Measurements from ENCODE around the gene CYBA. TPM values are rescaled to one million over a fixed set of nuclear protein-coding genes. Genes with fewer than 3 reads are reported as not detected.

Gene CYBA
- total RNA-seq, 1 experiment from 2014 or later, result 867 TPM

DNA sequence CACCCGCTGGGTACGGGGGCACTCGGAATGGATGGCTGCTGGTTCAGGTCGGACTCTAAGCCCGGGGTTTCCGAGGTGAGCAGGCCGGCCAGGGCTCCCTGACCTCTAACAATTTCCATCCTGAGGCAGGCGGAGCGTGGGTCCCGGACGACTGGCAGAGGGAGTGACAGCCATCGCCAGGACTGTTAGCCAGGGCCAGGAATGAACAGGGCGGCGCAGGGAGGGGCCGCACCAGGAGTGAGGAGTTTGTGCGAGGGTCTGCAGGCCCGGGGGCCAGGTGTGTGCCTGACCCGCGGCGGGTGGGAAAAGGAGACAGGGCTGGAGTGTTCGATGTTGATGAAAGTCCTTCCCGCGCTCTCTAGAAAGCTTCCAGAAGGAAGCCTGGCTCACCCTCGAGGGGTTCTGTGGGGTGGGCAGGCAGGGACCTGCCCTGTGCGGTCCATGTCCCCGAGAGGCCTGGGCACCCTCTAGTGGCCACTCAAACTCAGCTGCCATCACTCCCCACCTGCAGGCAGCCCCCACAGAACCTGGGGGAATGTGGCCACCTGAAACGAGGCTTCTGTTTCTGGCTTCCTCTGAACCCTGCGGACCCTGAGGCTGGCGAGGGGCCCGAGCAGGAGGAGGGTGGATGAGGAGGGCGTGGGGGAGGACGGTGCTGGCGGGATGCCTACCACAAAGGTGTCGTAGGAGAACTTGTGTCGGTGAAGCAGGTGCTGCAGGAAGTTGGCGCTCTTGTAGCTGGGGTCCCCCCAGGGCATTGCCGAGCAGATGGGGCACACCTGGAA, 47.2 kb upstream of the CYBA start:
- Mint-ChIP-seq H3K9me3 (ENCODE audit: low read depth, unreplicated experiment) (no peaks in the 10 kb centered on the region), H3K27ac (ENCODE audit: unreplicated experiment) (no peak overlapping the region), H3K4me1 (ENCODE audit: low read depth, unreplicated experiment) (no peaks in the 10 kb centered on the region), H3K4me3 (ENCODE audit: low read depth, unreplicated experiment) (no peak overlapping the region), H3K27me3 (ENCODE audit: unreplicated experiment) (no peaks in the 10 kb centered on the region), H3K36me3 (ENCODE audit: insufficient read depth, unreplicated experiment) (peaks cover 18% of the 10 kb centered on the region)
- TF ChIP-seq, protein P1, sequence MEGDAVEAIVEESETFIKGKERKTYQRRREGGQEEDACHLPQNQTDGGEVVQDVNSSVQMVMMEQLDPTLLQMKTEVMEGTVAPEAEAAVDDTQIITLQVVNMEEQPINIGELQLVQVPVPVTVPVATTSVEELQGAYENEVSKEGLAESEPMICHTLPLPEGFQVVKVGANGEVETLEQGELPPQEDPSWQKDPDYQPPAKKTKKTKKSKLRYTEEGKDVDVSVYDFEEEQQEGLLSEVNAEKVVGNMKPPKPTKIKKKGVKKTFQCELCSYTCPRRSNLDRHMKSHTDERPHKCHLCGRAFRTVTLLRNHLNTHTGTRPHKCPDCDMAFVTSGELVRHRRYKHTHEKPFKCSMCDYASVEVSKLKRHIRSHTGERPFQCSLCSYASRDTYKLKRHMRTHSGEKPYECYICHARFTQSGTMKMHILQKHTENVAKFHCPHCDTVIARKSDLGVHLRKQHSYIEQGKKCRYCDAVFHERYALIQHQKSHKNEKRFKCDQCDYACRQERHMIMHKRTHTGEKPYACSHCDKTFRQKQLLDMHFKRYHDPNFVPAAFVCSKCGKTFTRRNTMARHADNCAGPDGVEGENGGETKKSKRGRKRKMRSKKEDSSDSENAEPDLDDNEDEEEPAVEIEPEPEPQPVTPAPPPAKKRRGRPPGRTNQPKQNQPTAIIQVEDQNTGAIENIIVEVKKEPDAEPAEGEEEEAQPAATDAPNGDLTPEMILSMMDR (IDR thresholded peaks at IDR 0.05; ENCODE audit: unreplicated experiment), result peak; percentile 54
- peak; percentile 35 for DNase-seq
- CTCF ChIA-PET, result no interaction called here
- intact Hi-C loops (cut with micrococcal nuclease; ENCODE audit: unreplicated experiment), result no loop called here
- no TSS peak for BruUV-seq (replicated peaks)

DNA sequence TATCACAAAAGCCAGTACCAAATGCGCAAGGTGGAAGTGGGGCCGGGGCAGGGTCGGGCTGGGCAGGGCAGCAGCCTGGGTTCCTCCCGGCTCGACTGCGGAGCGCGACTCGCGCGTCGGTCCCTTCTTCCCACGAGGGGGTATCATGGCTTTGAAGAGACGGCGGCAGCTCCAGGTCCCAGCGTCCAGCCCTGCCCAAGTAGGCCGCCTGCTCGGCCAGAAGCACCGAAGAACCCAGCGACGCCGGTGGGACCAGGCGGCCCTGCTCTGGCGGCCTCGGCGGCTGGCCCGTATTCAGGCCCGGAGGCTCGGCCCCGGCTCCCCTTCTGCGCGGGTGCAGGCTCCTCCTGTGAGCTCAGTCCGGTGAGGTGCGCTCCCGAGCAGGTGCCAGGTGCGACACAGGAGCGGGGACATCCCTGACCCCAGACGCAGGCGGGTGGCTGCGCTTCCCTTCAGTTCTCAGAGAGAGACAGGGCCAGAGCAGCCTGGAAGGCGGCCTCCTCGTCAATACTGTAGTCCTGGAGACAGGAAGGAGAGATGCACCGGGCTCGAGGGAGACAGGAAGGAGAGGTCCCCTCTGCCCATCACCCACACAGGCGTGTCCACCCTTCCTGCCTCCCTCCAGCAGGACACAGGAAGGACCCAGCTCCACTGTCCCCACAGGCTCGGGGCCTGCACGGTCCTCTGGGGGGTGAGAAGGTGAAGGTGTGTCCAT, 46.4 kb upstream of the CYBA start:
- intact Hi-C loops (cut with micrococcal nuclease; ENCODE audit: unreplicated experiment), result no loop called here
- TF ChIP-seq, protein P1 (IDR thresholded peaks at IDR 0.05; ENCODE audit: unreplicated experiment), result no peak
- no peak for DNase-seq
- H3K9me3 Mint-ChIP-seq (ENCODE audit: low read depth, unreplicated experiment), result no peaks in the 10 kb centered on the region
- BruUV-seq (replicated peaks), result no TSS peak
- H3K4me3 Mint-ChIP-seq (ENCODE audit: low read depth, unreplicated experiment), result no peak overlapping the region
- H3K4me1 Mint-ChIP-seq (ENCODE audit: low read depth, unreplicated experiment), result no peaks in the 10 kb centered on the region
- CTCF ChIA-PET, result no interaction called here
- H3K27ac Mint-ChIP-seq (ENCODE audit: unreplicated experiment), result no peak overlapping the region
- H3K27me3 Mint-ChIP-seq (ENCODE audit: unreplicated experiment), result no peaks in the 10 kb centered on the region
- H3K36me3 Mint-ChIP-seq (ENCODE audit: insufficient read depth, unreplicated experiment), result peaks cover 17% of the 10 kb centered on the region

DNA sequence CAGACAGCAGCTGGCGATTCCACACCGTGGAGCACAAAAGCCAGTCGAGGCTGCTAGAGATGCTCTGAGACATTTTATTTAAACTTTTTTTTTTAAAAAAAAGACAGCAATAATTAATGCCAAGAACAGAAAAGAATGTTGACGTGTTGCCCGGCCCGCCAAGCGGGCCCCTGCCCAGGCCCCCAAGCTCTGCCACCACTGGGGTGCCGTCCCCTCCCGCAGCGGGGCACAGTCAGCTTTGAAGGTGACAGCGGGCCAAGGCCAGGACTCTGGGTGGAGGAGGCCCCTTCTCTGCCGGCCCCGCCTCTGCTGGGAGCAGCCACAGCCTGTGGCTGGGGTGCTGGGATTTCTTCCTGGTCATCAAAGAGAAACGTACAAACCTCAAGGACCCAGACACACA, 45.6 kb upstream of the CYBA start:
- TF ChIP-seq, protein P1 (IDR thresholded peaks at IDR 0.05; ENCODE audit: unreplicated experiment), result no peak
- Mint-ChIP-seq H3K36me3 (ENCODE audit: insufficient read depth, unreplicated experiment) (peaks cover 15% of the 10 kb centered on the region), H3K9me3 (ENCODE audit: low read depth, unreplicated experiment) (no peaks in the 10 kb centered on the region), H3K4me3 (ENCODE audit: low read depth, unreplicated experiment) (no peak overlapping the region), H3K27ac (ENCODE audit: unreplicated experiment) (no peak overlapping the region), H3K27me3 (ENCODE audit: unreplicated experiment) (peaks cover 3% of the 10 kb centered on the region), H3K4me1 (ENCODE audit: low read depth, unreplicated experiment) (no peaks in the 10 kb centered on the region)
- no TSS peak for BruUV-seq (replicated peaks)
- CTCF ChIA-PET, result no interaction called here
- DNase-seq, result no peak
- intact Hi-C loops (cut with micrococcal nuclease; ENCODE audit: unreplicated experiment), result no loop called here

DNA sequence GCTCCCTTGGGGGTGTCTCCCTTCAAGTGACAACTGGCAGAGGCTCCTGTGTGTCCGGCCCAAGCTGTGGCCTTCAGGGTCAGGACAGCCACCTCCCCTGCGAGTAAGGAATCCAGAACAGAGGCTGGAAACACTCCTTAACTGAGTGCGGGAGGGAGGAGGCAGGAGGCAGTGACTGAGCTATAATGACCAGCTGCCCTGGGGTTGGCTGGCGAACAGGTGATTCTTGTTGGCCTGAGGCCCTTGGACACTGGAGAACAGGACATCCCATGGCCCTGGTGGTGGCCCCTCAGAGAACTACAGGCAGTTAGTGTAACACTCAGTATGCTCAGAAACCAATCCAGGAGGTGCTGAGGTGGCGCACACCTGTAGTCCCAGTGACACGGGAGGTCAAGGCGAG, 44.9 kb upstream of the CYBA start:
- Mint-ChIP-seq H3K27ac (ENCODE audit: unreplicated experiment) (no peak overlapping the region), H3K9me3 (ENCODE audit: low read depth, unreplicated experiment) (no peaks in the 10 kb centered on the region), H3K36me3 (ENCODE audit: insufficient read depth, unreplicated experiment) (peaks cover 8% of the 10 kb centered on the region), H3K27me3 (ENCODE audit: unreplicated experiment) (peaks cover 10% of the 10 kb centered on the region), H3K4me3 (ENCODE audit: low read depth, unreplicated experiment) (no peak overlapping the region), H3K4me1 (ENCODE audit: low read depth, unreplicated experiment) (no peaks in the 10 kb centered on the region)
- DNase-seq, result no peak
- no TSS peak for BruUV-seq (replicated peaks)
- TF ChIP-seq, protein P1 (IDR thresholded peaks at IDR 0.05; ENCODE audit: unreplicated experiment), result no peak
- CTCF ChIA-PET, result no interaction called here
- intact Hi-C loops (cut with micrococcal nuclease; ENCODE audit: unreplicated experiment), result no loop called here
